Thyroid gland (tissue), 4 donors: Measurements from ENCODE around the gene SLC35B4. TPM values are rescaled to one million over a fixed set of nuclear protein-coding genes. Genes with fewer than 3 reads are reported as not detected.
"Not testable (repeated sequence)": the region's sequence is repeated elsewhere in the genome, so short reads cannot be mapped to it uniquely, and the experiment has no call there.

Experiments
- DNase-seq, 2 donors: peaks; one replicate each; pipeline ENCODE4 v3.0.0-alpha.2; 2019
- H3K27ac ChIP-seq, 3 donors: fragments of 200-600 bp; sonication (generic); 1 replicate in 2 of 3; 2 replicates in 1 of 3; pipeline ENCODE4 v1.5.1; 2016 to 2019; ENCODE audit warnings: mild to moderate bottlenecking in 1 of 3, moderate library complexity in 1 of 3
- H3K27me3 ChIP-seq: fragments of 200-600 bp; sonication (generic); one replicate; pipeline ENCODE4 v1.5.1; 2019
- H3K36me3 ChIP-seq, 2 donors: fragments of 200-600 bp; sonication (generic); one replicate each; pipeline ENCODE4 v1.5.1; 2016 to 2019
- H3K4me1 ChIP-seq, 2 donors: fragments of 200-600 bp; sonication (generic); one replicate each; pipeline ENCODE4 v1.5.1; 2017 to 2019
- H3K4me3 ChIP-seq, 3 donors: fragments of 200-600 bp; sonication (generic); replicated peaks in 1 of 3; 1 replicate in 2 of 3; 2 replicates in 1 of 3; pipeline ENCODE4 v1.5.1; 2016; ENCODE audit warnings: mild to moderate bottlenecking in 1 of 3
- H3K9me3 ChIP-seq: fragments of 200-600 bp; sonication (generic); one replicate; pipeline ENCODE4 v1.5.1; 2017
- CTCF ChIP-seq, 6 experiments: fragments of 200-600 bp in 3 of 6; fragments of 450-650 bp in 3 of 6; sonication (generic) in 3 of 6; IDR thresholded peaks; one replicate each; pipeline ENCODE4 v1.5.1; 2016 to 2019; ENCODE audit warnings: antibody characterized with exemption in 6 of 6, mild to moderate bottlenecking in 2 of 6, inconsistent platforms in 1 of 6, moderate library complexity in 1 of 6
- POLR2A ChIP-seq, 2 donors: fragments of 450-650 bp; IDR thresholded peaks; one replicate each; pipeline ENCODE4 v1.6.1; 2017; ENCODE audit warnings: antibody characterized with exemption in 2 of 2, mild to moderate bottlenecking in 2 of 2, moderate library complexity in 1 of 2
- WGBS, 2 donors: methylation state at CpG; one replicate each; pipeline ENCODE4 v1.1.5; 2017; 5-methylcytosine and 5-hydroxymethylcytosine counted together
- intact Hi-C: fragments of 100-400 bp; cut with DNase I; formaldehyde crosslinking; loops from one replicate; pipeline ENCODE4 v1.15.1; 2023
- total RNA-seq, 4 donors: library from RNA; depleted of rRNA; stranded (reverse); fragments of >200 nt; gene quantifications; one replicate each; pipeline ENCODE4 v1.2.3, GENCODE V29; 2016

The SLC35B4 gene
- total RNA-seq, 4 donors from 2014 or later: 8.0 to 11.3 (median 8.9) TPM

GRCh38 chr7:134298902-134299683 lies 17.6 kb downstream of the SLC35B4 start:
- H3K27me3 ChIP-seq: no peaks in the 10 kb centered on the region
- 64 to 69% methylated on average over 10 of the region's 10 CpGs for WGBS, 2 donors
- no peaks in the 10 kb centered on the region for H3K4me1 ChIP-seq
- H3K27ac ChIP-seq: no peak overlapping the region
- H3K4me3 ChIP-seq: no peak overlapping the region
- no peaks in the 10 kb centered on the region for H3K9me3 ChIP-seq
- TF ChIP-seq CTCF (IDR thresholded peaks at IDR 0.05) (no peak), POLR2A (IDR thresholded peaks at IDR 0.05) (no peak)
- peak; percentile 38 to 76 for DNase-seq
- intact Hi-C loops: no loop called here
- peaks cover 7 to 12% of the 10 kb centered on the region in 2 donors for H3K36me3 ChIP-seq

GRCh38 chr7:134297489-134297888 lies 19.2 kb downstream of the SLC35B4 start:
- H3K27ac ChIP-seq: no peak overlapping the region
- H3K9me3 ChIP-seq: no peaks in the 10 kb centered on the region
- H3K4me3 ChIP-seq: no peak overlapping the region
- H3K27me3 ChIP-seq: no peaks in the 10 kb centered on the region
- 97 to 98% methylated on average over 2 of the region's 2 CpGs for WGBS, 2 donors
- peaks cover 7 to 12% of the 10 kb centered on the region in 2 donors for H3K36me3 ChIP-seq
- TF ChIP-seq POLR2A (IDR thresholded peaks at IDR 0.05) (no peak), CTCF (IDR thresholded peaks at IDR 0.05) (no peak)
- intact Hi-C loops: no loop called here
- H3K4me1 ChIP-seq: no peaks in the 10 kb centered on the region
- DNase-seq: no peak

- H3K27me3 ChIP-seq, H3K4me3 ChIP-seq, DNase-seq, H3K27ac ChIP-seq, H3K9me3 ChIP-seq, H3K4me1 ChIP-seq, intact Hi-C loops: not testable (repeated sequence)
- peaks cover 7 to 12% of the 10 kb centered on the region in 2 donors for H3K36me3 ChIP-seq
- WGBS, 2 donors: 84 to 89% methylated on average over 7 of the region's 7 CpGs
Observed at GRCh38 chr7:134295982-134296381, 20.7 kb downstream of the SLC35B4 start.

GRCh38 chr7:134293002-134293740 lies 23.6 kb downstream of the SLC35B4 start:
- DNase-seq: no peak
- H3K9me3 ChIP-seq: no peaks in the 10 kb centered on the region
- no peak overlapping the region for H3K27ac ChIP-seq
- TF ChIP-seq POLR2A (IDR thresholded peaks at IDR 0.05): no peak
- no peak for TF ChIP-seq CTCF (IDR thresholded peaks at IDR 0.05)
- H3K27me3 ChIP-seq: no peaks in the 10 kb centered on the region
- 84 to 89% methylated on average over 12 of the region's 12 CpGs for WGBS, 2 donors
- no peaks in the 10 kb centered on the region for H3K4me1 ChIP-seq
- H3K4me3 ChIP-seq: no peak overlapping the region
- intact Hi-C loops: no loop called here
- peaks cover 7 to 12% of the 10 kb centered on the region in 2 donors for H3K36me3 ChIP-seq

GRCh38 chr7:134290286-134290685 lies 26.4 kb downstream of the SLC35B4 start:
- no peak for TF ChIP-seq CTCF (IDR thresholded peaks at IDR 0.05)
- TF ChIP-seq POLR2A (IDR thresholded peaks at IDR 0.05): no peak
- Histone ChIP-seq H3K4me1 (no peaks in the 10 kb centered on the region), H3K27me3 (no peaks in the 10 kb centered on the region), H3K27ac (no peak overlapping the region), H3K9me3 (no peaks in the 10 kb centered on the region), H3K4me3 (no peak overlapping the region), H3K36me3 (peaks cover 7 to 9% of the 10 kb centered on the region in 2 donors)
- WGBS, 2 donors: 91 to 92% methylated on average over 3 of the region's 3 CpGs
- no peak for DNase-seq
- intact Hi-C loops: no loop called here
